ENCODE results near the gene GYG2.

DNA sequence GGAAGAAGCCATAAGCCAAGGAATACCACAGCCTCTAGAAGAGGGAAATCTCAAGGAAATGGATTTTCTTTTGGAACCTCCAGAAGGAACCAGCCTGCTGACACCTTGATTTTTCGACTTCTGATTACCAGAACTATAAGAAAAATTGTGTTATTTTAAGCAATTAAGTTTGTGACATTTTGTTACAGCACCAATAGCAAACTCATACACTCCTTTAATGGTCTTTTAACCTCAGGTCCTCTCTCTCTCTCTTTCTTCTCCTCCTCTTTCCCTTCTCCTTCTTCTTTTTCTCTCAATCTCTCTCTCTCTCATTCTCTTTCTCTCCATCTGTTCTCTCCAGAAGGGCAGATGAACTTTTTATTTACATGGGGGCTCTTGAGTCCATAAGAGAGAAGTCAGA, 74.1 kb downstream of the GYG2 start:
- TF ChIP-seq, protein P1, sequence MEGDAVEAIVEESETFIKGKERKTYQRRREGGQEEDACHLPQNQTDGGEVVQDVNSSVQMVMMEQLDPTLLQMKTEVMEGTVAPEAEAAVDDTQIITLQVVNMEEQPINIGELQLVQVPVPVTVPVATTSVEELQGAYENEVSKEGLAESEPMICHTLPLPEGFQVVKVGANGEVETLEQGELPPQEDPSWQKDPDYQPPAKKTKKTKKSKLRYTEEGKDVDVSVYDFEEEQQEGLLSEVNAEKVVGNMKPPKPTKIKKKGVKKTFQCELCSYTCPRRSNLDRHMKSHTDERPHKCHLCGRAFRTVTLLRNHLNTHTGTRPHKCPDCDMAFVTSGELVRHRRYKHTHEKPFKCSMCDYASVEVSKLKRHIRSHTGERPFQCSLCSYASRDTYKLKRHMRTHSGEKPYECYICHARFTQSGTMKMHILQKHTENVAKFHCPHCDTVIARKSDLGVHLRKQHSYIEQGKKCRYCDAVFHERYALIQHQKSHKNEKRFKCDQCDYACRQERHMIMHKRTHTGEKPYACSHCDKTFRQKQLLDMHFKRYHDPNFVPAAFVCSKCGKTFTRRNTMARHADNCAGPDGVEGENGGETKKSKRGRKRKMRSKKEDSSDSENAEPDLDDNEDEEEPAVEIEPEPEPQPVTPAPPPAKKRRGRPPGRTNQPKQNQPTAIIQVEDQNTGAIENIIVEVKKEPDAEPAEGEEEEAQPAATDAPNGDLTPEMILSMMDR (IDR thresholded peaks at IDR 0.05; ENCODE audit: poor library complexity) = no peak
- TF ChIP-seq EZH2phosphoT487 (IDR thresholded peaks at IDR 0.05; ENCODE audit: low read depth, severe bottlenecking, unreplicated experiment) = no peak

All from hepatocyte (in vitro differentiated cells).